Fibroblast of skin of left biceps (primary cell): ENCODE data around the gene KLRF2.
"Not testable (repeated sequence)": the region's sequence is repeated elsewhere in the genome, so short reads cannot be mapped to it uniquely, and the experiment has no call there.

ENCODE experiments used
- DNase-seq, 2 experiments: peaks; one replicate each; pipeline ENCODE4 v3.0.0-alpha.2; 2013; ENCODE audit warnings: low read depth in 2 of 2

KLRF2 gene, protein sequence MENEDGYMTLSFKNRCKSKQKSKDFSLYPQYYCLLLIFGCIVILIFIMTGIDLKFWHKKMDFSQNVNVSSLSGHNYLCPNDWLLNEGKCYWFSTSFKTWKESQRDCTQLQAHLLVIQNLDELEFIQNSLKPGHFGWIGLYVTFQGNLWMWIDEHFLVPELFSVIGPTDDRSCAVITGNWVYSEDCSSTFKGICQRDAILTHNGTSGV

DNA sequence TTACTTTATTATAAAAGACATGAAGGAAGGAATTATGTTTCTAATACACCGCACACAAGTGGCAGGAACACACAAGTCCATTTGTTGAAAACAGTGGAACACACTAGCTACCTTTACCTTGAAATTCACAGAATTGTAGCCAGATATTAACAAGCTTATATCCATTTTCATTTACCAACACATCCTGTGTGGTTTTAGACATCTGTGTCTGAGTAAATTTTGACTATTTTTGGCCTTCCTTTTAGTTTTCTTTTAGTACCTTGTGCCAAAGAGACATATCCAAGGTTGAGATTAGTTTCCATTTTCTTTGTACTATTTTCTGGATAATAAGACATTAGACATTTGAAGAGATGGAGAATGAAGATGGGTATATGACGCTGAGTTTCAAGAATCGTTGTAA, at the start of gene KLRF2:
Gene KLRF2, plus strand, starts transcription at position 244 of the 400 bp plus-strand sequence. Its CDS starts 107 bp downstream, at position 351.
- DNase-seq, result no peak

DNA sequence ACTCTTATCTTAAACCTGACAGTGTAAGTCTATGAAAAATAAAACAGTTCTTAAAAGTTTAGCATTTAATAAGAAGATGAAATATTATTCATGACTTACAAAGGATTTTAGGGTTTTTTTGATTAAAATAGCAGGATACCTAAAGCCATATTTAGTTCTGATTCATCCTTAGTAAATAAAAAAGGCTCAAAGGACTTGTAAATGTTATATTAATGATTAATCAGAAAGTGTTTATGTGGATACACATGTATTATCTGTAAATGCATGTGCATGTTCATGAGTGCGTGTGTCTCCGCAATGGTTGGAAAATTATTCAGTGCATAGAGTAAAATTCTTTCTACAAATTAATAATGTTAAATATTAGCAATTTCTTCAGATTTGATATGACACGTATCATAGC, 49.6 kb upstream of the KLRF2 start:
- DNase-seq, result no peak

DNA sequence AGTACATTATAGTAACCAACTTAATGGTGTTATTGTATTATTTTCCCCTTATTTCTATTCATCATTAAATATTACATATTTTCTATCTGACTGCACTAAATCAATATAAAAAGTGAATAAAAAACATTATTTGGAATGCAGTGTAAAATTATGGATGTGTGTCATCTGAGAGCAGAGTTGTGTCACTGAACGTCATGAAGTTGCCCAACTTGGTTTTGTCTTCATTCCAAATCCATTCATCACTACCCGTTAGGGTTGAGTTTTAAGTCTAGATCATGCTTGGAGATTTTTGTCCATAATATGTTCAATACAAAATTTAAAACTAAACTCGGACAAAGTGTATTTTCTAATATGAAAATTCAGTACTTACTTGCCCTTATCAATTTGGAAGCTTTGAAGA, 37.9 kb upstream of the KLRF2 start:
- DNase-seq, result no peak

DNA sequence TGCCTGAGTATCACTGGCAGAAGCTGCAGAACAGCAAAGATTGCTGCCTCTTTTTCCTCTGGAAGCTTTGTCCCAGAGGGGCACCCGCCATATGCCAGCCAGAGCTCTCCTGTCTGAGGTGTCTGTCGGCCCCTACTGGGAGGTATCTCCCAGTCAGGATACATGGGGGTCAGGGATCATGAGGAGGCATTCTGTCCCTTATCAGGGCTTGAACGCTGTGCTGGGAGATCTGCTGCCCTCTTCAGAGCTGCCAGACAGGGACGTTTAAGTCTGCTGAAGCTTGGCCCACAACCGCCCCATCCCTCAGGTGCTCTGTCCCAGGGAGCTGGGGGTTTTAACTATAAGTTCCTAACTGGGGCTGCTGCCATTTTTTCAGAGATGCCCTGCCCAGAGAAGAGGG, 32.4 kb upstream of the KLRF2 start:
- DNase-seq, result no peak

DNA sequence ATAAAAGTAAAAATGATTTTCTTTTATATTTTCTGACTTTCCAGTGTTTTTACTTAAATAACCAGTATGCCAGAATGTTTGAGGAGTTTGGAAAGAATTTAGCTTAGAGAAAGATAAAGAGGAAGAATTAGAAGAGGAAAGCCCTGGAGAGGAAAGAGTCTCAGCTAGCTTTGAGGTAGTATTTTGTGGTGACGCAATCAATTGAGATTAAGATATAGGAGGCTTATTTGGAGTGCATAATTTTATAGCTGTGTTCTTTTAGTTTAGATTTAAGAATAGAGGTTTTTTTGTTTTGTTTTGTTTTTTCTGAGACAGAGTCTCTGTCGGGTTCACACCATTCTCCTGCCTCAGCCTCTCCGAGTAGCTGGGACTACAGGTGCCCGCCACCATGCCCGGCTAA, 30.2 kb upstream of the KLRF2 start:
- no peak for DNase-seq

DNA sequence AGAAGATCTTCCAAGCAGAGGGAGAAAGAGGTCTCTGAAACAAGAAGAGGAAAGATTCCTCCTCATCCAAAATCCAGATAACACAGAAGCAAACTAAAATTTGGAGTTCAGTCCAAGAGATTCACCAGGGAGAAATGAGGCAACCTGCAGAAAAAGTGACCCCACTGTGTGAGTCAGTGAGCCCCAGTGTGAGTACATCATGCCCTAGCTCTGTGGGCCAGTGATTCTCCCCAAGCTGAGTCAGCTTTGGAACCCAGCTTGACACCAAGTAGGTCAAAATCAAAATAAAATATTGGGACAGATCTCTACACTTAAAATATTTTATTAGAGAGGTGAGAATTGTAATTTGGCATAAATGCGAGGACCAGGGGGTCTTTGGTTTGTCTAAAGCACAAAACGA, 29.4 kb upstream of the KLRF2 start:
- no peak for DNase-seq

DNA sequence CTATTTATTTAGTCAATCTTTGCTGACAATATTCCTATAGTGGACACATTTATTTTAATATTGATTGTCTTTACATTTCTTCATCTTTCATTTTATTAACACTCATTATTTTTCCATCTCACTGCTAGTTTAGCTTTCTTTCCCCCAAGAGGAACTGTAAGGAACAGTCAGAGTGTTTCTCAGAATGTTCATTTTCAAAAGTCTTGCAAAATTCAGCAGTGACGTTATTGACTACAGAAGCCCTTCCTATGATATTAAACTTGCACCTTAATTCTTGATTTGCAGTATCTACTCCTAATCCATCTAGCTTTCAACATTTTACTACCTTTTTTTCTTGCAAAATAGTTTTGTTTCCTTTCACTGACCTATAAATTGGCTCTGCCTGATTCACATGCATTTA, 25.1 kb upstream of the KLRF2 start:
- DNase-seq, result no peak

DNA sequence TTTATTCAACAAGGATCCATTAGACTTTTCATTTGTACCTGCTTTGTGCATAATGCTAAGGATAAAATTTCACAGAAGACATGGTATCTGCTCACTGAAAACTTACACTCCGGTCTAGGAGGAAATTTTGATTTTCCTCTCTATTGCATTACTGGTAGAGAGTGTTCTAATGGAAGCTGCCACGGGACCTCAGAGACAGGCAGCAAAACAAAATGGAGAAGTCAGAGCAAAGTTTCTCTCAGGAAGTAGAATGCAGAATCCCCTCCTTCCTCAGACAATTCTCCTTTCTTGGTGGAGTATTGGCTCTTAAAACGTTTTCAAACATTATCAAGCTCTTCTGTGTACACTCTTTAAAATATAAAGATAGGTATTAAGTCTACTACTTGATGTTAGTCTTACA, 24.4 kb upstream of the KLRF2 start:
- DNase-seq, result no peak

DNA sequence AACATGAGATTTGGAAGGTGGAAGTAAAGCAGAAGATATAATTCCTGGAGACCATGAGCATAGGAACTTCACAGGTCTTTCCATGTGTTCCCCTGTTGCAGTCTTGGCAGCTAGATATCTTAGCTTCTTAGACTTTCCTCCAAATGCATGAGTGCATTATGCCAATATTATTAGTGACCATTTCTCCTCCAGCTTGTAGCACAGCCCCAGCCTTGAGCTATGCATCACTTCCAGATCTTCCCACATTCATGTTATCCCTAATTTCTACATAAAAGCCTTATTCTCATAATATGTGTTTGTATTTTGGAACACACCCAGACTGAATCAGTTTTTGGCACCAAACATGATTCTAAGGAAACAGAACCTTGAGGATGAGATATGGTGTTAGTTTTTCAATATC, 23.2 kb upstream of the KLRF2 start:
- DNase-seq, result no peak

DNA sequence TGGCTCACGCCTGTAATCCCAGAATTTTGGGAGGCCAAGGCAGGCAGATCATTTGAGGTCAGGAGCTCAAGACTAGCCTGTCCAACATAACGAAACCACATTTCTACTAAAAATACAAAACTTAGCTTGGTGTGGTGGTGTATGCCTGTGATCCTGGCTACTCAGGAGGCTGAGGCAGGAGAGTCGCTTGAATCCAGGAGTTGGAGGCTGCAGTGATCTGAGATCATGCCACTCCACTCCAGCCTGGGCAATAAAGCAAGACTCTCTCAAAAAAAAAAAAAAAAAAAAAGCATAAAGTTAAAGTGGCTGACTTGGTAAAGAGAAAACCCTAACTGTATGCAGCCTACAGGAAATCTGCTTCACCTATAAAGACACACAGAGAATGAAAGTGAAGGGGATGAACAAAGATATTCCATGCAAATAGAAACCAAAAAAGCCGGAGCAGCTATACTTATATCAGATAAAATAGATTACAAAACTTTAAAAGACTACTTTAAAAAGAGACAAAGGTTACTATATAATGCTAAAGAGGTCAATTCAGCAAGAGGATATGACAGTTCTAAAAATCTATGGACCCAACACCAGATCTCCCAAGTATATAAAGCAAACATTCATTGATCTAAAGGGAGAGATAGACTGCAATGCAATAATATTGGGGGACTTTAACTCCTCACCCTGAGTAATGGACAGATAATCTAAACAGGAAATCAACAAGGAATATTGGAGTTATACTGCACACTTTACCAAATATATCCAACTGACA, 16.2 kb upstream of the KLRF2 start:
- no peak for DNase-seq

DNA sequence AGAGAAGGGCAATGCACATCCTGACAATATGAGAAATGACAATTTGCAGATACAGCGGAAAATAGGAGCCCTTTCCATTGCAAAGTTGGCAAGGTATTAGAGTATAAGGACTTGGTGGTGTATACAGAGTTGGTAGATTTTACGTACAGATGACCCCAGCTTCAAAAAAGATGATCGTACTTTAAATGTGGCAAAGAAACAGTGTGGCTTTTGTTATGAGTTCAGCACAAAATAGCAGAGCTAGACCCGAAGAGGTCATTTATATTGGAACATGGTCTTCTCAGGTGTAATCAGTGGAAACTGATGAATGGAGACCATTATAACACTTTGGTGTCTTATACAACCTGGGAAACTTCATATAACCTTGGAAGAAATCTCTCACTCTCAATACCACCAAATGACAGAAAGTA, 14.4 kb upstream of the KLRF2 start:
- DNase-seq, result no peak

DNA sequence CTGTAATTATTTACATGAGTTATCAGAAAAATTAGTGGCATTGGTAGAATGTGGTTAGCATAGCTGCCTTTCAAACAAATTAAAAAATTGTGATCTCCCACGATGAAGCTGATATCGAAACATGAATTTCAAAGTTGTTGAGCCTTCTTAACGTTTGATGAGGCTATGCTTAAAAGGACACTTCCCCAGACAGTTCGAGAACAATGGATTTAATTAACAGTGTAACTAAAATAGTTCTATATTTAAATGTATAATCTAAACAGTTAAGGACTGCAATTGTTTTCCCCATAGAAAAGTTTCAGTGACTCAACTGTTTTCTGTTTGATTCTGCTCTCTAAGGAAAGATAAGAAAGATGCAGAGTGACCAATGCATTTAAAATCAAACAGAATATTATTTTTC, 13.8 kb upstream of the KLRF2 start:
- no peak for DNase-seq

DNA sequence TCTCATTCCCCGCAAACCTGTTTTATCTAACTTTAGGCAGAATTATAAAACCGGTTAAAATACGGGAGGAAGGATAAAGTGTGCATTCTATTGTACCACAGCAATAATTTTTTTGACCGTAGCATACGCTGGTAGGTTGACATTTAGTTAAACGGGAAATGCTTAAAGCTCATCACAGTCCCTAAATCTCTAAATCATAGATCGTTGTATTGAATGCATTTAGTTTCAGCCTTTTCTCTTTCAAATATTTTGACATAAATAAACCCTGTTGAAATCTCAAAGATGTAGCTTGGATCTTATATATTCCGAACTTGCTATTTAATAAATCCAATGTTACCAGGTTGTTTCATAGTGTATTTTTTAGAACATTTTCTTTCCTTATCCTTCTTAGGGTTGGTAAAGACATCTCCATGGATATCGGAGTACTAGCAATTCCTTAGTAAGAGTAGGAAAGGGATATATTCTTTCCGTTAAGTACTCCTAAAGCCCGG, 12.9 kb upstream of the KLRF2 start:
- DNase-seq, result no peak

DNA sequence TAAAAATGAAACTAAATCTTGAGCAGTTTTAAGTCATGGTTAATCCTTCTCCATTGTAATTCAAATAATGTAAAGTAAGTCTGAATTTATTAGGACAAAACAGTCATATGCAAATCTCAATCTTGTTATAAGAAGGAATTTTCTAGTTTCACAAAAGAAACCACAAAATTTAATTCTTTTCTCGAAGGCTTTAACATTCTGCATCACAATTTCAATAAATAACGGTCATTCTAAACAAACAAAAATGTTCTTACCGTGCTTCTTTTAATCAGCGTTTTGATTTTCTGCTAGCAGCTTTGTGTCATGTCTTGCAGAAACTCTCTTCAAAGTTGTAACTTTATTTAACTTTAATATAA, 12.4 kb upstream of the KLRF2 start:
- no peak for DNase-seq

DNA sequence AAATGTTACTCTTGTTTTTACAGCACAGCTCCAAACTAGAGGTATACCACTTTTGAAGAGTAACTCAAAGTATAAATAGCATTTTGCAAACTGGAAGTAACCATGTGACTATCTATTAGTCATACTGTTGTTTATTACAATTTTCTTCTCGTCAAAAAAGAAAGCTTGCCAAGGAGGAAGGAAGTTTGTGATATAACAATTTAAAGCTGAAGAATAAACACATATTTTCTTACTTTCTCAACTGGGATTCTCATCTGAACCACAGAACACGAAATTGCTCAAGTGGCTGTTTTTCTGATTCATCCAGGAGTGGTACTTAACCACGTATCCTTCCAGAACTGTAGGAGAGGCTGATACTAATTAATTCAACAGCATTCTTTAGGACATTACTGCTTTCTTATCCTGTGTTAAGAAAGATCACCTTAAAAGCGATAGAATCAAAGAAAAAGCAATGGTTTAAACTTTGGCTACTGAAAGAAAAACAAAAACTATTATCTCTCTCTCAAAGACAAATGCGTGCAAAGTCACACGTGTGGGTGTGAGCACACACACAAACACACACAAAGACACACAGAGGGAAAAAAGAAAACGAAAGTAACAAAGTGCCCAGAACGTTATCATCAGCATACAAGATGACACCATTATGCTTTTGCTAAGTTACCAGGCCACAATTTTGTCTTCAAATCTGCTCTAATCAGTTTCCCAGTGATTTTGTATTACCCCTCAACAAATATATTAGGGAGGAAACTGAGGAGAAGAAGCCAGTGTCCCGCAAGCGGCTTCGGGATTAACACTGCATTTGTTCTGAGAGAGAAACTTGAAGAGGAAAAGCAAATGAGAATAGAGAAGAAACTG, 11.8 kb upstream of the KLRF2 start, which contains the start of gene CLEC2B:
Gene CLEC2B, minus strand, starts transcription at position 48 of the 855 bp plus-strand sequence.
- peak; percentile 64 to 67 for DNase-seq

DNA sequence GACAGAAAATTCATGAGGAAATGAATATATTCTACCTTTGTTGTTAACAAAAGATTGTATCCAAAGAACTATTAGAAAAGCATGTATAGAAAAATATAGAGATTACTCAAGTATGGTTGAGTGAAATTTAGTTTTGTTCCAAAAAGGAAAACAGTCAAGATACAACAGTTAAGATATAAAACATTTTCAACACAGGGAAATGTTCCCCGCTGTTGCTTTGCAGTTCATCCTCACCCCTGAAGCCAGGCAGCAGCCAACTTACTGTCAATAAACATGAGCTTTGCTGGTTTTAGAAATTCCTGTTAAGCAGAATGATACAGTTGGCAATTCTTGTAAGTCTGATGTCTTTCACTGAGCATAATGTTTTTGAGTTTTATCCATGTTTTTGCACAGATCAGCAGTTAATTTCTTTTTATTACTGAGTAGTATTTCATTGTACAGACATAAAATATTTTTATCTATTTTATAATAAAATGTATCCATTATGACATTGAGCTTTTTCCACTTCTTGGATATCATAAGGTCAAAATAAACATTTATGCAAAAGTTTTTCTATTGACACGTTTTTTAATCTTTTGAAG, 10.9 kb upstream of the KLRF2 start:
- no peak for DNase-seq

DNA sequence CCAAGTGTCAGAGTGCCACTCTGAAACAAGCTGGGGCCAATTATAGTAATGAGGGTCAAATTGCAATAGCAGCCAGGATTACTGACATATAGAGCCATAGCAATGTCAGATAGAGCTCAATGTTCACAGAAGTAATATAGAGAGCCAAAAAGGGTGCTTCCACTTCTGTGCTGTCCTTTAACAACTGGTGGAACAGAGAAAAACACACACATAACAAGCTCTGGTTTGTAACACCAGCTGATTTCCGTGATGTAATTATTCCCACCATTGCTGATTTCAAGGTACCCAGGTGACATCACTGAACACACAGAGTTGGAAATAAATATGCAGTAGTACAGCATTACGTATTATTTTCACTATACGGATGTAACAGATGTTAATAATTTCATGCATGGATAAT, 9.1 kb upstream of the KLRF2 start:
- no peak for DNase-seq

DNA sequence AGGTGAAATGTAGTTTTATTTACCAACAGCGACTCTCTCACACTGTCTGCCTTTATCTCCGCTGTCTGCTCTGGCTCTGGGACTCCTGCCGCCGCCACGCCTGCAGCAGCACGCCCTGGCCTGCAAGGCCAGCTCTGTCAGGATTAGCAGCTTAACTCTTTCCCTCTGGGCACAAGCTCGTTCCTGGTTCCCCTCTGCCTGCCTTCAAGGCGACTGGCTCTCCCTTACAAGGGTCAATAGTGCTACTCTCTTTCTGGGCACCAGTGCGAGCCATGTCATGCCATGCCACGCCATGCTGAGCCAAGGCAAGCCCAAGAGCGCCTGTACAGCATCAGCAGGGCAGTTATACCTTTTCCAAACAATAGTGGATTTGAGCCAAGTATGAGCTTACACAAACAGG, 8.5 kb upstream of the KLRF2 start:
- DNase-seq, result no peak

DNA sequence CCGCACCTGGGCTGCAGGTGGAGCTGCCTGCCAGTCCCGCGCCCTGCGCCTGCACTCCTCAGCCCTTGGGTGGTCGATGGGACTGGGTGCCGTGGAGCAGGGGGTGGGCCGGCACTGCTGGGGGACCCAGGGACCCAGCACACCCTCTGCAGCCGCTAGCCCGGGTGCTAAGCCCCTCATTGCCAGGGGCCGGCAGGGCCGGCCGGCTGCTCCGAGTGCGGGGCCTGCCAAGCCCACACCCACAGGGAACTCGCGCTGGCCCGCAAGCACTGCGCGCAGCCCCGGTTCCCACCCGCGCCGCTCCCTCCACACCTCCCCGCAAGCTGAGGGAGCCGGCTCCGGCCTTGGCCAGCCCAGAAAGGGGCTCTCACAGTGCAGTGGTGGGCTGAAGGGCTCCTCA, 5.2 kb upstream of the KLRF2 start:
- not testable (repeated sequence) for DNase-seq

DNA sequence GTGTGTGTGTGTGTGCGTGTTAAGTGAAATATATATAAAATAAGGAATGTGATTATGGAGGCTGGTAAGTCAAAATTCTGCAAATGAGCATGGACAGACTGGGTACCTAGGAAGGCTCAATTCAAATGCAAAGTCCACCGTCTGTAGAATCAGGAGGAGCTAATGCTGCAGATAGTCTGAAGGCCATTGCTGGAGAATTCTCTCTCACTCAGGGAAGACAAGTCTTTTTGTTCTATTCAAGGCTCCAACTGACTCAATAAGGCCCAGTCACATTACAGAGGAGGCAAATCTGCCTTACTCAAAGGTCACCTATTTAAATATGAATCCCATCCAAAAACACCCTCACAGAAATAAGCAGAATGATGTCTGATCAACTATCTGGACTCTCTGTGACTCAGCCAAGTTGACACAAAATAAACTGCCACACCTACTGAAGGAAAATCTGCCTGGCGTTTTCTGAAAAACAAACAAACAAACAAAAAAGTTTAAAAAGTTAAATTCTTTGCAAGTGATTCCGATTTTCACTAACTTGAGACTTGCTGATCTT, 684 bp upstream of the KLRF2 start:
- DNase-seq, result no peak

DNA sequence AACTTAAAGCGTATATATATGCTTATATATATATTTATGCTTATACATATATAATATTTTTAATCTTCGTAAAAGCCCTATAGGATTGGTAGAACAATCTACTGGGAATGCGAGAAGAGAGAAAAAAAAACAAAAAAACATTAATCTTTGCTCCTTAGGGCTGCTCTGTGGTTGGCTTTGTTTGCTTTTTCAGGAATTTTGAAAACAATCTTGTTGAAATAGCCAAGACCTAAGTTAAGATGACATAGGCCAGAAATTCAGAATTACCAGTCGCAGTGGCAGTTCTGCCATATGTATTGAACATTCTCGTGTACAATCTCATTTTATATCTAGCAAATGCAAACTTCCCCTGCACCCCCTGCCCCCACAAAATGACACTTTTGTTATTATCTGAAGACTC, 699 bp downstream of the KLRF2 start:
- no peak for DNase-seq

DNA sequence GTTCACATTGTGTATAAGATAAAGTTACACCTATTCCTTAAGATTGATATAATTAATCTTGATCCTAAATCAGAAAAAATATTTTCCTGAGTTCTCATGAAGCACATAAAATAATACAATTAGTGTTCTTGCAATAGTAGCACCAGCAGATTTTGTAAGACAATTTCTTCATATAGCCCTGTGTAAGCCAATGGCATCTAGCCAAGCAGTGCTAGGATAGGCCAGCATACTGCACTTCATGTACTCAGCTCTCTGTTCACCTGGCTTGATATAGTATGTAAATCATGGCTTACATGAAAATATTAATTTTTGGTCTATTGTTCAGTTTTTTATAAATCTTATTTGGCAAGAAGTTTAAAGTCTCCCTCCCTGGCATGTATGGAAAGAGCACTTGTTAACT, 1.9 kb downstream of the KLRF2 start:
- no peak for DNase-seq
